ENCODE data around the gene MGRN1.

GRCh38 chr16:4734063-4734729 lies 109.6 kb downstream of the MGRN1 start, which contains the start of the genes ANKS3 and DNAAF8:
- no peak for TF ChIP-seq CTCF (IDR thresholded peaks at IDR 0.05; ENCODE audit: poor library complexity)
- no peak for TF ChIP-seq EZH2phosphoT487 (IDR thresholded peaks at IDR 0.05; ENCODE audit: low read depth, severe bottlenecking, unreplicated experiment)
- TF ChIP-seq EZH2 (IDR thresholded peaks at IDR 0.05; ENCODE audit: borderline replicate concordance): no peak

Data from hepatocyte (in vitro differentiated cells).